Dermis blood vessel endothelial cell (primary cell): ENCODE results near the gene RNF130. TPM values are rescaled to one million over a fixed set of nuclear protein-coding genes. Genes with fewer than 3 reads are reported as not detected.

Experiments used
- DNase-seq: peaks from one replicate; pipeline ENCODE4 v3.0.0; 2010
- total RNA-seq: library from RNA; depleted of rRNA; stranded (reverse); fragments of >200 nt; gene quantifications from 2 replicates; pipeline ENCODE4 v1.2.3, GENCODE V29; 2014

Gene RNF130
- total RNA-seq, 1 donor from 2014 or later = 69.4 TPM

- no peak for DNase-seq
These were observed 158.6 kb downstream of the RNF130 start for GRCh38 chr5:179912951-179913350.

DNA sequence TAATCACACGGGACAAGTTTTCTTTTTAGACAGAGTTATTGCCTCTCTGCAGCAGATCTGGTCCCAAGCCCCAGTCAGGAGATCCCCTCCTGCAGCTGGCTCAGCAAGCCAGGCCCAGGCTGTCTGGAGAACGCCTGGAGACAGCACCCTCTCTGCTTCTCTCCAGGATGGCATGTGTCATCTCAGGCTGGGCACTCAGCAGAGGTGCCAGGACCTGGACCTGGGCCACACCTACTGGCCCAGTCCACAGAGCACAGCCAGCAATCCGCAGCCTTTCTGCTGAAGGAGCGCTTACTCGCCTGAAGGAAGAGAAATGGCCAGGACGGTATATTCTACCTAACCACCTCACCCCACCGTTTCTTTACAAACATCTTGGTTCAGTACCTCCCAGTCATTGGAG lies 159.2 kb downstream of the RNF130 start:
- DNase-seq = no peak

DNA sequence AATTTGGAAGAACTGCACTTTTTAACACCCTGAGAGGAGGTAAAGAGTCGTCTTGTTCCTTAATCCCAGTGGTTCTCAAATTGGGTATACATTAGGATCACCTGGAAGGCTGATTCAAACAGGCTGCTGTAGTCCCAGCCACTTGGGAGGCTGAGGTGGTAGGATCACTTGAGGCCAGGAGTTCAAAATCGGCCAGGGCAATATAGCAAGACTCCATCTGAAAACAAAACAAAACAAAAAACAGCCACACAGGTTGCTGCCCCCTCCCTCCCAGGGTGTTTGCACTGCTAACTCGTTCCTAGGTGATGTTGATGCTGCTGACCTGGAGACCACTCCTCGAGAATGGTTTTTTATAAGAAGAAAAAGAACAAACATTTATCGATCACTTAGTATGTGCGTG lies 162.3 kb downstream of the RNF130 start:
- no peak for DNase-seq

DNA sequence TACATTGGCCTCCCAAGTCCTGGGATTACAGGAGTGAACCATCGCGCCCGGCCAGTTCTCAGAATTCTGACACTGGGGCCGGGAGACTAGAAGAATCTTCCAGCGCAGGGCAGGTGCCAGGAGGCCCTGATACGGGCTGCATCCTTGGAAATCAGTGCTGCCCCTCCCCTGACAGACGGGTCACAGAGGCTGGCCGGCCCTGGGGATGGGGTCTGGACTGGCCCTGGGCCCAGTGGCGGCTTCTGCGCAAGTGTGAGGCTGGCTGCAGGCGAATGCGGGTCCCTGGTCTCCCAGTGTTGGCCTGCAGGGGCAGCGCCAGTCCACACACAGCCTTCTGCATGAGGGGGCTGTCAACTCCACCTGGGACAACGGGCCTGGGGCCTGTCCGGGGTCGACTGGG lies 163.0 kb downstream of the RNF130 start:
- DNase-seq = no peak

DNA sequence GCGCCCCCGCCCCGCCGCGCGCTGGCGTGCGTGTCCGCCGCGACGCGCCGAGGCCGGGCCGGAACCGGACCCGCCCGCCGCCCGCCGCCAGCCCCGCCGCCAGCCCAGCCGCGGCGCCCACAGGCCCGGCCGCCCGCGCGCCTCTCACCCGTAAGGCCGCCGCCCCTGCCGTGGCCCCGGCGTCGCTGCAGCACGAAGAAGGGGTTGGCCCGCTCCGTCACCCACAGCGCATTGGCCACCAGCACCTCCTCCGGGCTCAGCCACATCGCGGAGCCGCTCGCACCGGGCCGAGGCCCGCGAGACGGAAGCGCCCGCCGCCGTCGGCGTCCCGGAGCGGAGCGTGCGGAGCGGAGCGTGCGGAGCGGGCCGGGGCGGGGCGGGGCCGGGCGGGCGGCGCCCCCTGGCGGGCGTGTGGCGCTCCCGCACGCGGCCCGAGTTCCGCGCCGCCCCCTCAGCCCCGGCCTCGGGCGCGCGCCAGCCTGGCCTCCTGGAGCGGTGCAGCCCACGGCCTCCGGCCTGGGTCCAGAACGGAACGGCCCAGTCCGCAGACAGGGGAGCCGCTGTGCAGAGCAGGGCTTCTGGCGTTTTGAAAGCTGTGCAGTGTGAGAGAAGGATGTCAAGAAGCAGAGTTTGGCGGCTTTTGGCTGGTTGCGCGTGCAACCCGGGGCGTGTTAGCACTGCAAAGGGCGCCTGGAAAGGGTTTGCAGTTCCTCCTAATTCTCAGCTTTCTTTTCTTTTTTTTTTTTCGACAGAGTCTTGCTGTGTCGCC lies 163.8 kb downstream of the RNF130 start, which contains the start of gene TBC1D9B:
TSS of gene TBC1D9B (minus strand) at position 342 of the 769 bp plus-strand sequence. CDS start at position 266, 76 bp downstream.
- peak; percentile 76 for DNase-seq

DNA sequence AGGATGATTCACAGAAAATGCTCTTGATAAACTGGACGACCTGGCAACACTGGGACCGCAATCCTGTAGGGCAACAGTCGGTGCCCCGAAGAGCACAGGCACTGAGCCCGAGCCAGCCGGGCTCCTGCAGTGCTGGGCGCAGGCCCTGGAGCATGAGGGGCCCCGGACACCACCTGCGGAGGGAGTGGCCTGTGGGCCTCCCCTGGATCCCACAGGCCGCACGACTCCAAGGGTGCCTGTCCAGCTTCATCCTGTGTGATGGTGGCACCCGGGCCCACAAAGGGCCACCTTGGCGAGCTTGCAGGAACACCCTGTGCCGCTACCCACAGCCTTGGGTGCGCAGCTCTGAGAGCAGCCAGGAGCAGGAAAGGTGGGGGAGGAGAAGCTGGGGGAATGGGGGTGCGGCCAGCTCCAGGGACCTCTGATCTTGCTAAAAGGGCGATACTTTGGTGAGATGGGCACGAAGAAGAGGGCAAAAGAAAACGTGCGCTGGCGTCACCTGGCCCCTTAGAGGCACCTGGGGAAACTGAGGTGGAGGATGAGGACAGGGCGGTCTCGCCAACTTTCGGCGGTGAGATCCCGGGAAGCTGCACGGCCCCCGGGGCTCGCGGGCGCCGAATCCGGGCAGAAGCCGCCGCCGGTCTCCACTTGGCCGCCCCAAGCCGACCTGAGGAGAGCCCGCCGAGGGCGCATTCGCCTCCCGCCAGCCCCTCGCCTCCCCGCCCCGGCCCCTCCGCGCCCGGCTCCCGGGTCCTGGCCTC lies 164.6 kb downstream of the RNF130 start:
- peak; percentile 35 for DNase-seq

DNA sequence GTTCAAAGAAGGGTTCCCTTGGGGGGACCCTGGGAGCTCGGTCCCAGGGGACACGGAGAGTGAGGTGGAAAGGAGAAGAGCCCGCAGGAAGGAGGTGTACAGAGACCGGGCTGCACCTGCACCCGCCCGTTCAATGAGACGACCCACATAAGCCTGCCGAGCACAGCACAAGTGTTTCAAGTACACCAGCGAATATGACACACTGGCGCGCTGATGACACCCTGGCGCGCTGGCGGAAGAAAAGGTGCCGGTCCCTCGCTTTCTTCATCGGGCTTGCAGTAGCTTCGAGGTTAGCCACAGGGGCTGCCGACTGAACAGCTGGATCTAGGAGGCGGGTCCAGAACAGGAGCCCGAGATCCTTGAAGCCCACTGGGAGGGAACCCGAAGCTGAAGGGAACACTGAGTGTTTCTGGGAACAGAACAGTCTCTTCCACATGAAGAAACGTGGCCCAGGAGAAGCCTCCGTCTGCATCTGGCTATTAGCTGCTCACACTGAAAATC lies 165.2 kb downstream of the RNF130 start:
- DNase-seq = no peak

DNA sequence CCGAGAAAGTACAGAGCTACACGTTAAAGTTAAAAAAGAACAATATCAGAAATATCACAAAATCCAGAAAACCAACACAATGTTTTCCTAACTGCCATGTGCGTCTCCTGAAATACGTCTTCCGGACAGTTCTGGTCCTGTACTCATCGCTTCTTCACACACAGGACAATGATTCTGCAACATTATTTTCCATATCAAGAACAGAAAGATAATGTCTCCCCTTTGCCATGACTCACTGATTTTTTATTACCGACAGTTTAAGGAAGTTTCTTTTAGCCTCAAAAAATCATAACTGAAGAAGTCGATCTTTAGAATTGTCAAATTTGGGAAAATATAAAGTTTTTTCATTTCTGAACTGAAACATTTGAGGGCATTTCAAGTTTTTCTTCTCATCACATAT lies 166.4 kb downstream of the RNF130 start:
- peak; percentile 43 for DNase-seq

Other genes with a start within 250 kb of the RNF130 start
- 8.2 and 11.9 TPM in 2 replicates for gene MRNIP, start 212.9 kb downstream of the RNF130 start, total RNA-seq
- 64.2 and 97.8 TPM in 2 replicates for gene TBC1D9B, start 163.9 kb downstream of the RNF130 start, total RNA-seq
- gene RASGEF1C, start 137.5 kb upstream of the RNF130 start, total RNA-seq = not detected in 2 replicates
- 27.4 and 28.5 TPM in 2 replicates for gene MAPK9, start 220.3 kb upstream of the RNF130 start, total RNA-seq